Peyer's patch (tissue), 4 donors: Measurements from ENCODE around the gene DOHH. TPM values are rescaled to one million over a fixed set of nuclear protein-coding genes. Genes with fewer than 3 reads are reported as not detected.
A peak's percentile ranks its signal among the peaks of the same experiment; 100 is the strongest.

Experiments
- DNase-seq, 3 donors: peaks; one replicate each; pipeline ENCODE4 v3.0.0-alpha.2; 2017 to 2019
- H3K27ac ChIP-seq, 4 donors: fragments of 200-600 bp; sonication (generic); one replicate each; pipeline ENCODE4 v1.5.1; 2016 to 2019
- H3K27me3 ChIP-seq, 2 donors: fragments of 200-600 bp; sonication (generic); one replicate each; pipeline ENCODE4 v1.5.1; 2019
- H3K36me3 ChIP-seq, 3 donors: fragments of 200-600 bp; sonication (generic); one replicate each; pipeline ENCODE4 v1.5.1; 2016 to 2019
- H3K4me1 ChIP-seq, 4 donors: fragments of 200-600 bp; sonication (generic); one replicate each; pipeline ENCODE4 v1.5.1; 2016 to 2019
- H3K4me3 ChIP-seq, 4 donors: fragments of 200-600 bp; sonication (generic); 1 replicate in 3 of 4; 2 replicates in 1 of 4; pipeline ENCODE4 v1.5.1; 2016 to 2019; ENCODE audit warnings: mild to moderate bottlenecking in 1 of 4
- H3K9me3 ChIP-seq, 4 donors: fragments of 200-600 bp; sonication (generic); one replicate each; pipeline ENCODE4 v1.5.1; 2016 to 2019; ENCODE audit warnings: mild to moderate bottlenecking in 1 of 4
- CTCF ChIP-seq, 6 experiments: fragments of 450-650 bp in 4 of 6; fragments of 200-600 bp in 2 of 6; sonication (generic) in 1 of 6; IDR thresholded peaks; one replicate each; pipeline ENCODE4 v1.5.1; 2017 to 2019; ENCODE audit warnings: antibody characterized with exemption in 6 of 6, mild to moderate bottlenecking in 3 of 6, moderate library complexity in 1 of 6
- POLR2A ChIP-seq, 2 donors: fragments of 450-650 bp; IDR thresholded peaks; one replicate each; pipeline ENCODE4 v1.5.1; 2017; ENCODE audit warnings: antibody characterized with exemption in 2 of 2, mild to moderate bottlenecking in 2 of 2, moderate library complexity in 2 of 2
- total RNA-seq, 4 donors: library from RNA; depleted of rRNA; stranded (reverse); fragments of >200 nt; gene quantifications; one replicate each; pipeline ENCODE4 v1.1.0, GENCODE V29; 2016

DOHH gene
- total RNA-seq, 4 donors from 2014 or later: 5.6 to 10.2 (median 9.5) TPM

- DNase-seq: peak in 1 of 3 donors; percentile 69
- Histone ChIP-seq H3K4me1 (peaks cover 0 to 25% (median 0%) of the 10 kb centered on the region in 4 donors), H3K9me3 (no peaks in the 10 kb centered on the region), H3K27me3 (no peaks in the 10 kb centered on the region), H3K4me3 (no peak overlapping the region), H3K27ac (no peak overlapping the region), H3K36me3 (peaks cover 0 to 14% (median 0%) of the 10 kb centered on the region in 3 donors)
- TF ChIP-seq CTCF (IDR thresholded peaks at IDR 0.05) (peak; percentile 27 to 68 (median 63)), POLR2A (IDR thresholded peaks at IDR 0.05) (peak in 1 of 2 donors; percentile 9)
These were observed 28.4 kb downstream of the DOHH start for GRCh38 chr19:3471954-3472655.

GRCh38 chr19:3470500-3471128 is 29.9 kb downstream of the DOHH start:
- peaks cover 0 to 25% (median 0%) of the 10 kb centered on the region in 4 donors for H3K4me1 ChIP-seq

GRCh38 chr19:3469638-3470499 is 30.6 kb downstream of the DOHH start:
- H3K4me3 ChIP-seq: no peak overlapping the region
- peaks cover 0 to 25% (median 0%) of the 10 kb centered on the region in 4 donors for H3K4me1 ChIP-seq
- no peak overlapping the region for H3K27ac ChIP-seq
- no peaks in the 10 kb centered on the region for H3K9me3 ChIP-seq
- H3K27me3 ChIP-seq: no peaks in the 10 kb centered on the region
- peaks cover 0 to 6% (median 0%) of the 10 kb centered on the region in 3 donors for H3K36me3 ChIP-seq
- DNase-seq: no peak
- TF ChIP-seq POLR2A (IDR thresholded peaks at IDR 0.05) (no peak), CTCF (IDR thresholded peaks at IDR 0.05) (no peak)

More at GRCh38 chr19:3470500-3471128, 29.9 kb downstream of the DOHH start:
- no peak for DNase-seq
- Histone ChIP-seq H3K4me3 (no peak overlapping the region), H3K9me3 (no peaks in the 10 kb centered on the region), H3K27ac (no peak overlapping the region), H3K27me3 (no peaks in the 10 kb centered on the region), H3K36me3 (peaks cover 0 to 13% (median 0%) of the 10 kb centered on the region in 3 donors)
- TF ChIP-seq POLR2A (IDR thresholded peaks at IDR 0.05) (no peak), CTCF (IDR thresholded peaks at IDR 0.05) (no peak)

GRCh38 chr19:3468211-3468610 is 32.3 kb downstream of the DOHH start:
- Histone ChIP-seq H3K9me3 (no peaks in the 10 kb centered on the region), H3K27me3 (no peaks in the 10 kb centered on the region), H3K36me3 (peaks cover 0 to 11% (median 0%) of the 10 kb centered on the region in 3 donors), H3K4me3 (no peak overlapping the region), H3K4me1 (peaks cover 0 to 9% (median 0%) of the 10 kb centered on the region in 4 donors), H3K27ac (no peak overlapping the region)
- TF ChIP-seq POLR2A (IDR thresholded peaks at IDR 0.05) (no peak), CTCF (IDR thresholded peaks at IDR 0.05) (no peak)
- no peak for DNase-seq

- DNase-seq: no peak
- no peak overlapping the region for H3K27ac ChIP-seq
- no peaks in the 10 kb centered on the region for H3K9me3 ChIP-seq
- H3K4me3 ChIP-seq: no peak overlapping the region
- peaks cover 0 to 17% (median 0%) of the 10 kb centered on the region in 3 donors for H3K36me3 ChIP-seq
- TF ChIP-seq POLR2A (IDR thresholded peaks at IDR 0.05): no peak
- TF ChIP-seq CTCF (IDR thresholded peaks at IDR 0.05): no peak
- no peaks in the 10 kb centered on the region for H3K27me3 ChIP-seq
- peaks cover 0 to 7% (median 0%) of the 10 kb centered on the region in 4 donors for H3K4me1 ChIP-seq
These were observed 32.9 kb downstream of the DOHH start for GRCh38 chr19:3467437-3468198.
